H9 (cell line): ENCODE measurements around the gene MORF4L2. TPM values are rescaled to one million over a fixed set of nuclear protein-coding genes. Genes with fewer than 3 reads are reported as not detected.

Experiments used
- DNase-seq: peaks from one replicate; pipeline ENCODE4 v3.0.0-alpha.2; 2017
- H2AFZ ChIP-seq: one replicate; pipeline ENCODE4 v1.6.1; 2013; ENCODE audit warnings: mild to moderate bottlenecking, low read length, control low read depth, moderate library complexity
- H2AK5ac ChIP-seq: 2 replicates; pipeline ENCODE4 v1.6.1; 2013; ENCODE audit warnings: low read length, control low read depth, mixed read lengths; ENCODE audit not compliant: insufficient read length
- H2BK120ac ChIP-seq: one replicate; pipeline ENCODE4 v1.6.1; 2013; ENCODE audit warnings: low read depth, mild to moderate bottlenecking, low read length, control low read depth, inconsistent platforms; ENCODE audit not compliant: poor library complexity, severe bottlenecking
- H2BK12ac ChIP-seq: 2 replicates; pipeline ENCODE4 v1.6.1; 2013; ENCODE audit warnings: low read length, control low read depth, mixed read lengths, low read depth; ENCODE audit not compliant: insufficient read length
- H2BK15ac ChIP-seq: 2 replicates; pipeline ENCODE4 v1.6.1; 2013; ENCODE audit warnings: low read depth, low read length, control low read depth
- H2BK20ac ChIP-seq: one replicate; pipeline ENCODE4 v1.6.1; 2013; ENCODE audit warnings: low read depth, mild to moderate bottlenecking, low read length, control low read depth, inconsistent platforms; ENCODE audit not compliant: poor library complexity, severe bottlenecking
- H2BK5ac ChIP-seq: 2 replicates; pipeline ENCODE4 v1.6.1; 2013; ENCODE audit warnings: low read length, control low read depth, mixed read lengths; ENCODE audit not compliant: insufficient read length
- H3K14ac ChIP-seq: 2 replicates; pipeline ENCODE4 v1.6.1; 2013; ENCODE audit warnings: low read length, control low read depth; ENCODE audit not compliant: insufficient read depth
- H3K18ac ChIP-seq: 2 replicates; pipeline ENCODE4 v1.6.1; 2013; ENCODE audit warnings: low read depth, mild to moderate bottlenecking, mixed read lengths, low read length, control low read depth; ENCODE audit not compliant: insufficient read length
- H3K23ac ChIP-seq: 2 replicates; pipeline ENCODE4 v1.6.1; 2013; ENCODE audit warnings: low read length, control low read depth, mixed read lengths, low read depth; ENCODE audit not compliant: insufficient read length
- H3K23me2 ChIP-seq: 2 replicates; pipeline ENCODE4 v1.6.1; 2013; ENCODE audit warnings: low read depth, mild to moderate bottlenecking, mixed read lengths, low read length, control low read depth; ENCODE audit not compliant: insufficient read length, poor library complexity, severe bottlenecking
- H3K27ac ChIP-seq: 2 replicates; pipeline ENCODE4 v1.5.1; 2013; ENCODE audit warnings: low read length, control low read depth, mixed read lengths, low read depth; ENCODE audit not compliant: insufficient read length
- H3K27me3 ChIP-seq: 2 replicates; pipeline ENCODE4 v1.6.1; 2013; ENCODE audit warnings: low read length, control low read depth, inconsistent platforms; ENCODE audit not compliant: insufficient read depth
- H3K4ac ChIP-seq: 2 replicates; pipeline ENCODE4 v1.6.1; 2013; ENCODE audit warnings: low read depth, mild to moderate bottlenecking, control low read depth, inconsistent platforms, low read length, moderate library complexity
- H3K4me1 ChIP-seq: 2 replicates; pipeline ENCODE4 v1.6.1; 2013; ENCODE audit warnings: low read length, control low read depth, inconsistent platforms; ENCODE audit not compliant: insufficient read depth
- H3K4me2 ChIP-seq: 2 replicates; pipeline ENCODE4 v1.6.1; 2013; ENCODE audit warnings: low read length, control low read depth, mixed read lengths; ENCODE audit not compliant: insufficient read length, insufficient read depth
- H3K56ac ChIP-seq: 2 replicates; pipeline ENCODE4 v1.6.1; 2013; ENCODE audit warnings: low read depth, mild to moderate bottlenecking, mixed read lengths, low read length, control low read depth; ENCODE audit not compliant: insufficient read length
- H3K79me1 ChIP-seq: 2 replicates; pipeline ENCODE4 v1.6.1; 2013; ENCODE audit warnings: low read depth, mild to moderate bottlenecking, moderate library complexity, low read length, control low read depth, inconsistent platforms; ENCODE audit not compliant: insufficient read depth, poor library complexity, severe bottlenecking
- H3K79me2 ChIP-seq: 2 replicates; pipeline ENCODE4 v1.6.1; 2013; ENCODE audit warnings: low read length, control low read depth, inconsistent platforms; ENCODE audit not compliant: insufficient read depth
- H3K9ac ChIP-seq: 2 replicates; pipeline ENCODE4 v1.6.1; 2013; ENCODE audit warnings: low read length, control low read depth, mixed read lengths; ENCODE audit not compliant: insufficient read length; ENCODE audit errors: extremely low read depth
- H3K9me3 ChIP-seq: one replicate; pipeline ENCODE4 v1.6.1; 2013; ENCODE audit warnings: low read depth, low read length, inconsistent platforms; ENCODE audit not compliant: control insufficient read depth
- H3T11ph ChIP-seq: one replicate; pipeline ENCODE4 v1.6.1; 2013; ENCODE audit warnings: mild to moderate bottlenecking, low read length, control low read depth, inconsistent platforms
- H4K20me1 ChIP-seq: one replicate; pipeline ENCODE4 v1.6.1; 2013; ENCODE audit not compliant: control insufficient read depth, insufficient read length, insufficient read depth
- H4K5ac ChIP-seq: 2 replicates; pipeline ENCODE4 v1.6.1; 2013; ENCODE audit warnings: low read depth, mild to moderate bottlenecking, mixed read lengths, low read length, control low read depth; ENCODE audit not compliant: insufficient read length
- H4K8ac ChIP-seq: replicated peaks from 2 replicates; pipeline ENCODE4 v1.6.1; 2013; ENCODE audit warnings: low read length, control low read depth, mixed read lengths, low read depth; ENCODE audit not compliant: insufficient read length
- H4K91ac ChIP-seq: 2 replicates; pipeline ENCODE4 v1.6.1; 2013; ENCODE audit warnings: low read depth, mild to moderate bottlenecking, moderate library complexity, mixed read lengths, low read length, control low read depth; ENCODE audit not compliant: insufficient read length
- H3K27ac Mint-ChIP-seq, 3 experiments: 2 replicates in 2 of 3; 3 replicates in 1 of 3; pipeline ENCODE4 v1.8.0; 2020 to 2021; ENCODE audit warnings: mixed read lengths in 3 of 3, mild to moderate bottlenecking in 1 of 3, moderate library complexity in 1 of 3
- H3K27me3 Mint-ChIP-seq: 2 replicates; pipeline ENCODE4 v1.8.0; 2021; ENCODE audit warnings: low read depth, mild to moderate bottlenecking, moderate library complexity, mixed read lengths
- H3K36me3 Mint-ChIP-seq, 3 experiments: 2 replicates in 2 of 3; 3 replicates in 1 of 3; pipeline ENCODE4 v1.8.0; 2020 to 2021; ENCODE audit warnings: low read depth in 3 of 3, mixed read lengths in 3 of 3; ENCODE audit not compliant: insufficient read depth in 1 of 3
- H3K4me1 Mint-ChIP-seq, 2 experiments: 2 replicates each; pipeline ENCODE4 v1.8.0; 2020; ENCODE audit warnings: mixed read lengths in 2 of 2
- H3K4me3 Mint-ChIP-seq, 2 experiments: 2 replicates in 1 of 2; 3 replicates in 1 of 2; pipeline ENCODE4 v1.8.0; 2020 to 2021; ENCODE audit warnings: mild to moderate bottlenecking in 2 of 2, mixed read lengths in 2 of 2, moderate library complexity in 1 of 2
- H3K9me3 Mint-ChIP-seq, 2 experiments: 2 replicates in 1 of 2; 3 replicates in 1 of 2; pipeline ENCODE4 v1.8.0; 2020; ENCODE audit warnings: mild to moderate bottlenecking in 2 of 2, mixed read lengths in 2 of 2, moderate library complexity in 1 of 2
- WGBS: extraction: QIAGEN DNeasy Blood & Tissue Kit; methylation state at CpG from one replicate; pipeline ENCODE4 v1.1.7; 2013; ENCODE audit warnings: missing lambda C conversion rate, low lambda C conversion rate, mixed read lengths; ENCODE audit not compliant: insufficient read length; ENCODE audit errors: extremely low coverage; 5-methylcytosine and 5-hydroxymethylcytosine counted together
- total RNA-seq: library from RNA; stranded (reverse); gene quantifications from 2 replicates; pipeline ENCODE4 v1.2.1, GENCODE V29; 2021
- TF ChIP-seq, protein P1 (sequence below): fragments of 200-600 bp; sonication (generic); conservative IDR thresholded peaks from 3 replicates; pipeline ENCODE4 v1.8.0; 2021; ENCODE audit warnings: antibody characterized with exemption, mild to moderate bottlenecking

Gene MORF4L2
- total RNA-seq, 1 experiment from 2014 or later, result 378 TPM

DNA sequence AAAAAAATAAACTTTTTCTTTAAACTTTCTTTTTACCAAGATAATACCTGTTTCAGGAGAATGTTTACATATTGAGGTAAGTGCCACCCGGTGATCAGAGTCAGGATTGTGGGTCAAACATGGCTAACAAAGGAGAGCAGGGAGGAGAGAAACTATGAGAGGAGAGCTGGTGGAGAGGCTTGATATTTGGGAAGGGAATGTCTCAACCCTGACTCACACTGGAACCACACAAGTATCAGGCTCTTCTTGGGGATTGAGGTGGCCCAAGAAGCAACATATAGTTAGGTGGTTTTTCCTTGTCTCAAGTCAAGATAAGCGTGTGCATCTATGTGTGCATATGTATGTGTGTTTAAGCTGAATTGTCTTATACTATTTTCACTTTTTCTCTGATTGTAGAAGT, 51.1 kb downstream of the MORF4L2 start:
- H2BK12ac ChIP-seq, result no peak overlapping the region
- no peaks in the 10 kb centered on the region for H3K23me2 ChIP-seq
- no peak overlapping the region for H2AFZ ChIP-seq
- H2BK120ac ChIP-seq, result no peak overlapping the region
- H3K27ac ChIP-seq, result no peak overlapping the region
- Mint-ChIP-seq H3K9me3 (peaks cover 0 to 13% of the 10 kb centered on the region in 2 experiments; a peak in 2 of 5 replicates), H3K4me1 (peaks cover 1 to 3% of the 10 kb centered on the region in 2 experiments; a peak in 3 of 4 replicates), H3K27me3 (no peaks in the 10 kb centered on the region), H3K36me3 (no peaks in the 10 kb centered on the region), H3K4me3 (no peak overlapping the region), H3K27ac (no peak overlapping the region)
- no peak overlapping the region for H2BK5ac ChIP-seq
- no peak for DNase-seq
- no peak overlapping the region for H3T11ph ChIP-seq
- no peak overlapping the region for H3K14ac ChIP-seq
- no peak overlapping the region for H3K56ac ChIP-seq
- H3K18ac ChIP-seq, result no peak overlapping the region
- H3K79me1 ChIP-seq, result no peaks in the 10 kb centered on the region
- H3K4me2 ChIP-seq, result no peak overlapping the region
- TF ChIP-seq, protein P1, sequence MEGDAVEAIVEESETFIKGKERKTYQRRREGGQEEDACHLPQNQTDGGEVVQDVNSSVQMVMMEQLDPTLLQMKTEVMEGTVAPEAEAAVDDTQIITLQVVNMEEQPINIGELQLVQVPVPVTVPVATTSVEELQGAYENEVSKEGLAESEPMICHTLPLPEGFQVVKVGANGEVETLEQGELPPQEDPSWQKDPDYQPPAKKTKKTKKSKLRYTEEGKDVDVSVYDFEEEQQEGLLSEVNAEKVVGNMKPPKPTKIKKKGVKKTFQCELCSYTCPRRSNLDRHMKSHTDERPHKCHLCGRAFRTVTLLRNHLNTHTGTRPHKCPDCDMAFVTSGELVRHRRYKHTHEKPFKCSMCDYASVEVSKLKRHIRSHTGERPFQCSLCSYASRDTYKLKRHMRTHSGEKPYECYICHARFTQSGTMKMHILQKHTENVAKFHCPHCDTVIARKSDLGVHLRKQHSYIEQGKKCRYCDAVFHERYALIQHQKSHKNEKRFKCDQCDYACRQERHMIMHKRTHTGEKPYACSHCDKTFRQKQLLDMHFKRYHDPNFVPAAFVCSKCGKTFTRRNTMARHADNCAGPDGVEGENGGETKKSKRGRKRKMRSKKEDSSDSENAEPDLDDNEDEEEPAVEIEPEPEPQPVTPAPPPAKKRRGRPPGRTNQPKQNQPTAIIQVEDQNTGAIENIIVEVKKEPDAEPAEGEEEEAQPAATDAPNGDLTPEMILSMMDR, result no peak
- H4K91ac ChIP-seq, result no peak overlapping the region
- WGBS, result no CpG with 5 or more reads among the region's 2 CpGs
- no peak overlapping the region for H2BK20ac ChIP-seq
- H3K4me1 ChIP-seq, result no peaks in the 10 kb centered on the region
- H3K79me2 ChIP-seq, result no peaks in the 10 kb centered on the region
- no peaks in the 10 kb centered on the region for H4K20me1 ChIP-seq
- H4K8ac ChIP-seq, result no peak overlapping the region
- no peaks in the 10 kb centered on the region for H3K9me3 ChIP-seq
- H3K23ac ChIP-seq, result no peak overlapping the region
- no peak overlapping the region for H3K4ac ChIP-seq
- H2AK5ac ChIP-seq, result no peak overlapping the region
- H4K5ac ChIP-seq, result no peak overlapping the region
- no peak overlapping the region for H2BK15ac ChIP-seq
- no peaks in the 10 kb centered on the region for H3K27me3 ChIP-seq
- no peak overlapping the region for H3K9ac ChIP-seq
